Measurements from ENCODE around the gene DHX57.

DNA sequence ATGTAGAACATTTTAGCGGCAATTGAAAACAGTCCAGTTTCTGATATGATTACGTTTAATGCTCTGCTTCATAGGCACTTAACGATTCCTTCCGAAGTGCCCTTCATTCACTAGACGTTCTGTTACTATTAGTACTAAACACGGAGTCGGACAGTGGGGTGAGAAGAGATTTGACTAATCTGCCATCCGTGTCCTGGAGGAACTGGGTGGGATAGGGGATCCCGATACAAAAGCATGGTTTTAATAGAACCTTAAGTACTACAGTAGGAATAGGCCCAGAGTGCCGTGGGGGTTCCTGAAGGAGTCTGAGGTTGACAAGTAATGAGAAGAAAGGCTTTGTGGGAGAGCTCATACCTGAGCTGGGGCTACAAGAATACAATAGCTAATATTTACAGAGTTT is 673 bp upstream of the DHX57 start:
- TF ChIP-seq, protein P1, sequence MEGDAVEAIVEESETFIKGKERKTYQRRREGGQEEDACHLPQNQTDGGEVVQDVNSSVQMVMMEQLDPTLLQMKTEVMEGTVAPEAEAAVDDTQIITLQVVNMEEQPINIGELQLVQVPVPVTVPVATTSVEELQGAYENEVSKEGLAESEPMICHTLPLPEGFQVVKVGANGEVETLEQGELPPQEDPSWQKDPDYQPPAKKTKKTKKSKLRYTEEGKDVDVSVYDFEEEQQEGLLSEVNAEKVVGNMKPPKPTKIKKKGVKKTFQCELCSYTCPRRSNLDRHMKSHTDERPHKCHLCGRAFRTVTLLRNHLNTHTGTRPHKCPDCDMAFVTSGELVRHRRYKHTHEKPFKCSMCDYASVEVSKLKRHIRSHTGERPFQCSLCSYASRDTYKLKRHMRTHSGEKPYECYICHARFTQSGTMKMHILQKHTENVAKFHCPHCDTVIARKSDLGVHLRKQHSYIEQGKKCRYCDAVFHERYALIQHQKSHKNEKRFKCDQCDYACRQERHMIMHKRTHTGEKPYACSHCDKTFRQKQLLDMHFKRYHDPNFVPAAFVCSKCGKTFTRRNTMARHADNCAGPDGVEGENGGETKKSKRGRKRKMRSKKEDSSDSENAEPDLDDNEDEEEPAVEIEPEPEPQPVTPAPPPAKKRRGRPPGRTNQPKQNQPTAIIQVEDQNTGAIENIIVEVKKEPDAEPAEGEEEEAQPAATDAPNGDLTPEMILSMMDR (conservative IDR thresholded peaks at IDR 0.05) = no peak
- no peak for TF ChIP-seq ZFX (IDR thresholded peaks at IDR 0.05)
